Muscle layer of colon (tissue), 2 donors: ENCODE measurements around the gene RUNX1.

Experiments
- H3K27ac ChIP-seq: one replicate; pipeline ENCODE4 v1.7.0; 2013; ENCODE audit warnings: low read depth, mild to moderate bottlenecking, low read length, moderate library complexity
- H3K27me3 ChIP-seq, 2 donors: one replicate each; pipeline ENCODE4 v1.7.0; 2013; ENCODE audit warnings: low read length in 2 of 2, mild to moderate bottlenecking in 2 of 2; ENCODE audit not compliant: insufficient read depth in 2 of 2, control insufficient read depth in 1 of 2
- H3K36me3 ChIP-seq: one replicate; pipeline ENCODE4 v1.7.0; 2013; ENCODE audit warnings: mild to moderate bottlenecking, low read length; ENCODE audit not compliant: insufficient read depth
- H3K4me1 ChIP-seq: one replicate; pipeline ENCODE4 v1.7.0; 2013; ENCODE audit warnings: mild to moderate bottlenecking, low read length; ENCODE audit not compliant: insufficient read depth
- H3K4me3 ChIP-seq, 2 donors: one replicate each; pipeline ENCODE4 v1.7.0; 2013; ENCODE audit warnings: low read length in 2 of 2, low read depth in 1 of 2, mild to moderate bottlenecking in 1 of 2, moderate library complexity in 1 of 2
- H3K9ac ChIP-seq: one replicate; pipeline ENCODE4 v1.7.0; 2013; ENCODE audit warnings: low read length
- H3K9me3 ChIP-seq: one replicate; pipeline ENCODE4 v1.7.0; 2013; ENCODE audit warnings: mild to moderate bottlenecking, low read length
- donor health status: abdominal sarcoma.
- donor health status: Adenocarcinoma of cecum.

The RUNX1 gene

GRCh38 chr21:35058058-35058457, 9.0 kb upstream of the RUNX1 start:
- H3K4me1 ChIP-seq: peaks cover 16% of the 10 kb centered on the region
- no peak overlapping the region for H3K27ac ChIP-seq
- H3K9me3 ChIP-seq: no peaks in the 10 kb centered on the region
- no peaks in the 10 kb centered on the region for H3K27me3 ChIP-seq
- H3K36me3 ChIP-seq: no peaks in the 10 kb centered on the region
- H3K4me3 ChIP-seq: no peak overlapping the region
- H3K9ac ChIP-seq: no peak overlapping the region

- Histone ChIP-seq H3K27ac (no peak overlapping the region), H3K9me3 (no peaks in the 10 kb centered on the region), H3K27me3 (no peaks in the 10 kb centered on the region), H3K4me1 (peaks cover 22% of the 10 kb centered on the region), H3K36me3 (no peaks in the 10 kb centered on the region), H3K9ac (no peak overlapping the region), H3K4me3 (no peak overlapping the region)
These were observed 8.3 kb upstream of the RUNX1 start for GRCh38 chr21:35057428-35057827.

GRCh38 chr21:35053356-35054096, 4.4 kb upstream of the RUNX1 start:
- peak overlapping the region; percentile 52 for H3K27ac ChIP-seq
- no peaks in the 10 kb centered on the region for H3K9me3 ChIP-seq
- peak overlapping the region in 1 of 2 donors; percentile 7 for H3K4me3 ChIP-seq
- no peaks in the 10 kb centered on the region for H3K27me3 ChIP-seq
- no peak overlapping the region for H3K9ac ChIP-seq
- H3K36me3 ChIP-seq: no peaks in the 10 kb centered on the region
- H3K4me1 ChIP-seq: peaks cover 49% of the 10 kb centered on the region

- no peaks in the 10 kb centered on the region for H3K27me3 ChIP-seq
- no peak overlapping the region for H3K9ac ChIP-seq
- H3K4me3 ChIP-seq: no peak overlapping the region
- peaks cover 56% of the 10 kb centered on the region for H3K4me1 ChIP-seq
- no peaks in the 10 kb centered on the region for H3K9me3 ChIP-seq
- H3K27ac ChIP-seq: peak overlapping the region; percentile 52
- H3K36me3 ChIP-seq: no peaks in the 10 kb centered on the region
These were observed 3.7 kb upstream of the RUNX1 start for GRCh38 chr21:35052801-35053200.

- Histone ChIP-seq H3K9ac (no peak overlapping the region), H3K27ac (peak overlapping the region; percentile 74), H3K36me3 (no peaks in the 10 kb centered on the region), H3K4me3 (no peak overlapping the region), H3K9me3 (no peaks in the 10 kb centered on the region), H3K27me3 (no peaks in the 10 kb centered on the region), H3K4me1 (peaks cover 67% of the 10 kb centered on the region)
These were observed 2.3 kb upstream of the RUNX1 start for GRCh38 chr21:35051287-35051818.

GRCh38 chr21:35050348-35051286, 1.5 kb upstream of the RUNX1 start:
- no peak overlapping the region for H3K9ac ChIP-seq
- no peaks in the 10 kb centered on the region for H3K9me3 ChIP-seq
- no peak overlapping the region for H3K4me3 ChIP-seq
- H3K4me1 ChIP-seq: peaks cover 67% of the 10 kb centered on the region
- peak overlapping the region; percentile 74 for H3K27ac ChIP-seq
- H3K36me3 ChIP-seq: no peaks in the 10 kb centered on the region
- H3K27me3 ChIP-seq: no peaks in the 10 kb centered on the region

- no peaks in the 10 kb centered on the region for H3K27me3 ChIP-seq
- H3K9ac ChIP-seq: no peak overlapping the region
- H3K9me3 ChIP-seq: no peaks in the 10 kb centered on the region
- H3K36me3 ChIP-seq: no peaks in the 10 kb centered on the region
- H3K4me3 ChIP-seq: peak overlapping the region in 1 of 2 donors; percentile 32
- H3K4me1 ChIP-seq: peaks cover 52% of the 10 kb centered on the region
- H3K27ac ChIP-seq: no peak overlapping the region
These were observed 910 bp downstream of the RUNX1 start for GRCh38 chr21:35048183-35048601.

- Histone ChIP-seq H3K9me3 (no peaks in the 10 kb centered on the region), H3K4me3 (peak overlapping the region in 1 of 2 donors; percentile 6), H3K27me3 (no peaks in the 10 kb centered on the region), H3K4me1 (peaks cover 40% of the 10 kb centered on the region), H3K36me3 (no peaks in the 10 kb centered on the region), H3K27ac (no peak overlapping the region), H3K9ac (no peak overlapping the region)
These were observed 2.2 kb downstream of the RUNX1 start for GRCh38 chr21:35046880-35047229.

GRCh38 chr21:35046263-35046624, 2.9 kb downstream of the RUNX1 start:
- no peaks in the 10 kb centered on the region for H3K36me3 ChIP-seq
- peaks cover 36% of the 10 kb centered on the region for H3K4me1 ChIP-seq
- no peaks in the 10 kb centered on the region for H3K27me3 ChIP-seq
- H3K4me3 ChIP-seq: no peak overlapping the region
- no peak overlapping the region for H3K27ac ChIP-seq
- no peaks in the 10 kb centered on the region for H3K9me3 ChIP-seq
- H3K9ac ChIP-seq: no peak overlapping the region

- no peak overlapping the region for H3K27ac ChIP-seq
- no peaks in the 10 kb centered on the region for H3K9me3 ChIP-seq
- no peaks in the 10 kb centered on the region for H3K36me3 ChIP-seq
- no peak overlapping the region for H3K9ac ChIP-seq
- peaks cover 31% of the 10 kb centered on the region for H3K4me1 ChIP-seq
- H3K4me3 ChIP-seq: no peak overlapping the region
- no peaks in the 10 kb centered on the region for H3K27me3 ChIP-seq
These were observed 3.4 kb downstream of the RUNX1 start for GRCh38 chr21:35045542-35046262.
